Activated gamma-delta T cell treated with anti-CD3 and anti-CD28 coated beads, Interleukin-2, amount 50 U/mL, for 16 hours (primary cell): ENCODE data around the gene JAML.

Experiments
- DNase-seq: peaks from one replicate; pipeline ENCODE4 v3.0.0-alpha.2; 2020; ENCODE audit warnings: low read depth

Gene JAML

GRCh38 chr11:118215765-118216164 lies 9.0 kb downstream of the JAML start:
- DNase-seq: no peak

DNA sequence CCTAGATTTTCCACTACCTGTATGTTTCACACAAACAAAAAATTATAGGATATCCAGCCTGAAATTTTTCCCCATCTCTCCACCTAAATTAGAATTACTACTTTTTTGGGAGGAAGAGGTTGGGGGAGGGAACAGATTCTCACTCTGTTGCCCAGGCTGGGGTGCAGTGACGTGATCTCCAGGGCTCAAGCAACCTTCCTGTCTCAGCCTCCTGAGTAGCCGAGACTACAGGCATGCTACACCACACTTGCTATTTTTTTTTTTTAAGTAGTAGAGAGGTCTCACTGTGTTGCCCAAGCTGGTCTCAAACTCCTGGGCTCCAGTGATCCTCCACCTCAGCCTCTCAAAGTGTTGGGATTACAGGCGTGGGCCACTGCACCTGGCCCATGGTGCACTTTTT lies 9.5 kb downstream of the JAML start:
- no peak for DNase-seq

GRCh38 chr11:118214210-118214914 lies 10.4 kb downstream of the JAML start:
- DNase-seq: no peak

DNA sequence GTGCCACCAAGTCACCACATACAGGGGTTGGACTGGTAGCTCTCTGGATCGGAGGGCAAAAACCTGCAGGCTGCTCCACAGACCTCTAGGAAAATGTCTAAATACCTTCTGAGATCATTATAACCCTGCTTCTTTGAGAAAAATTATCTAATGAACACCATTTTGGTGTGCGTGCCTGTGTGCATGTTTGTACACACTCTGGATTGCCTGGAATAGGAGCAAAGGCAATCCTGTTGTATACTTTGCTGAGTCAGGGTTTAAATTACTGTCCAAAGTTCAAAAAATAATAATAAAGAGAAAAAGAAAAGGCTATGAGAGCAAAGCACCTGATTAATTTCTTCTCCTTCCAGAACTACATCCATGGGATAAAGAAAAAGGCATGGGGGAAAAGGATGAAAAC lies 11.0 kb downstream of the JAML start:
- no peak for DNase-seq

- no peak for DNase-seq
Measured at GRCh38 chr11:118213201-118213600, 11.6 kb downstream of the JAML start.

- no peak for DNase-seq
Measured at GRCh38 chr11:118212781-118213191, 12.0 kb downstream of the JAML start.

DNA sequence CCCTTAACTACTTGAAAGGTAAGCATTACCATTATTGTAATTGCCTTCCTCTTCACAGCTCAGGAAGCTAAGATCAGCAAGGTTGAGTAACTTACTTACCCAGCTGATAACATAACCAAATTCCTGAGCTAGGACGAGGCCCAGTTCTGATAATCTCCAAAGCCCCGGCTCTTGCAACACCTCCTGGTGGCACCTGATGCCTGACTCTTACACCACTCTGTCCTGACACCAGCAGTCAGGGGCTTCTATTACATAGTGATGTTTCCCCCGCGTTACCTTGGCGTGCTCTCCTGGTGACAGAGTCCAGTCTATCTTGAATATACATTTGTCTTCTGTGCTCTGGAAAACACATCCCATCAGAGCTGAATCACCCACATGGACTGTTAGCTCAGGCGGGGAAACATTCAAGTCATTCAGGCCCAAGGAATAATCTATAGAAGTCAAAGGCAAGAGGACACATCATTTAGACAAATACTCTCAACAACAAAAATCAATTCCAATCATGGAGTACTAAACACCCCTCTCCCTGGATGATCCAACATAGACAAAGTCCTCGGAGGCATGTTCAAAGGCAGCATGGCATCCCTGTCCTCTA lies 12.6 kb downstream of the JAML start:
- DNase-seq: no peak

GRCh38 chr11:118211006-118211405 lies 13.8 kb downstream of the JAML start:
- no peak for DNase-seq

- no peak for DNase-seq
Measured at GRCh38 chr11:118210323-118210722, 14.5 kb downstream of the JAML start.

GRCh38 chr11:118209033-118209432 lies 15.8 kb downstream of the JAML start:
- DNase-seq: no peak

DNA sequence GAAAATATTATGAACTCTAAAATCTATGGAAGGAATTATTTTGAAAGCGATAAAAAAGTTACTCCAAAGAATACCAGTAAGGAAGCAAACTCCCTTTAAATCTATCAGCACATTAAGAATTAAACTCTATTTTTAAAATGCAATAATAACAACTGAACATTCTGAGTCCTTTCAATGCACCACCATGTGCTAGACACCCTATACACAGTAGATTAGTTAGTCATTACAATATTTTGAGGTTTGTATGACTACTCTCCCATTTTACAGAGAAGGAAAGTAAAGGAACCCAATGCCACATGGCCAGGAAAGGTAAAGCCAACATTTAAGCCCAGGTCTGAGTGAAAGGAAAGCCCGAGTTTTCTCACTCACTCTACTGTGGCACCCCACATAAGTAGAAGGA lies 17.7 kb downstream of the JAML start:
- DNase-seq: no peak

- DNase-seq: no peak
Measured at GRCh38 chr11:118206391-118207031, 18.3 kb downstream of the JAML start.

GRCh38 chr11:118205606-118206378 lies 19.0 kb downstream of the JAML start:
- DNase-seq: no peak

GRCh38 chr11:118202599-118203422 lies 22.0 kb downstream of the JAML start:
- peak; percentile 45 for DNase-seq

DNA sequence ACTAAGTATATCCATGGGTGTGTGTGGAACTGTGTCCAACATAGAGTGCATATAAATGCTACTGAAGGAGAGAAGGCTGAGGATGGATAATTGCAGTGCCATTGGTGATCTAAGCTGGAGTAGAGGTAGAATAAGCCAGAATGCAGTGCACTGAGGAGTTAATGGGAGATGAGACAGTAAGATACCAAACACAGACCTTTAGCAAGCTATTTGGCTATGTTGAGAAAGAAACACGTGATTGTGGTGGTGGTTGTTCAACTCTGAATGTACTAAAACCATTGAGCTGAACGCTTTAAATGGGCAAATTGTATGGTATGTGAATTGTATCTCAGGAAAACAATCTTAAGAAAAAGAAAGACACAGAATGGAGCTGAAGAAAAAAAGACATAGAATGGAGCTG lies 22.8 kb downstream of the JAML start:
- no peak for DNase-seq

- peak; percentile 31 for DNase-seq
Measured at GRCh38 chr11:118200901-118201680, 23.7 kb downstream of the JAML start.

- no peak for DNase-seq
Measured at GRCh38 chr11:118200497-118200896, 24.3 kb downstream of the JAML start.

DNA sequence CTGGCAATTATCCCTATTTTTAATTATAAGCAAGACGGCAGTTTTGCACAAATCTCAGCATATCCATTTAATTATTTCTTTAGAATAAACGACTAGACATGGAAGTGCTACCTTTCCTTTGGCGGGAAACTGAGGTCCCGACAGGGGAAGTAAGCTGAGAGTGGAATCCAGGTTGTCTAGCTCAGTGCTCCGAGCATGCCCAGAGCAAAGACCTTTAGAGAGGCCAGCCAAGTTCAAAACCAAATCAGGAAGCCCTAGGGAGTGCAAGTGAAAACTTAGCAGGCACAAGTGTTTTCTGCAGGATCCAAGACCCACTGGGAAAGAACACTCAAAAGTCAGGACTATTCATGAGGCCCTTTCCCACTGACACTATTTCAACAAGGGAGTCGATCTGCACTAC lies 25.7 kb downstream of the JAML start:
- no peak for DNase-seq

DNA sequence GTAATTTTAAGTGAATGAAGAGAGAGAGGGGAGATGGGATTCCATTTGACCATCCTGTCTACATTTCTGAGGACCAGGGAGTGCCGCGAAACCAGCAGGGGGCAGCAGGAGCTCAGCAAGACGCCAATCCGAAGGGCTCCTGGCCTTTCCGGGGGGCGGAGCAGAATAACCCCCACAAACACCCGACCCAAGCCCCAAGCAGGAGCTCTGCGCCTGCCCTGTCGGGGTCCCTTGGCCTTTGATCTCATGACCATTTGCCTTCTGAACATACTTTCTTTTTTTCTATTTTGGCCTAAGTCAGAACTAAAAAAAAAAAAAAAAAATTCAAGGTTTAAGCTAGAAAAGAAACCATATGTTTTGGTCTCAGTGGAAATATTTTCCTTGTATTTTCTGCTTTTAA lies 26.4 kb downstream of the JAML start:
- peak; percentile 74 for DNase-seq

DNA sequence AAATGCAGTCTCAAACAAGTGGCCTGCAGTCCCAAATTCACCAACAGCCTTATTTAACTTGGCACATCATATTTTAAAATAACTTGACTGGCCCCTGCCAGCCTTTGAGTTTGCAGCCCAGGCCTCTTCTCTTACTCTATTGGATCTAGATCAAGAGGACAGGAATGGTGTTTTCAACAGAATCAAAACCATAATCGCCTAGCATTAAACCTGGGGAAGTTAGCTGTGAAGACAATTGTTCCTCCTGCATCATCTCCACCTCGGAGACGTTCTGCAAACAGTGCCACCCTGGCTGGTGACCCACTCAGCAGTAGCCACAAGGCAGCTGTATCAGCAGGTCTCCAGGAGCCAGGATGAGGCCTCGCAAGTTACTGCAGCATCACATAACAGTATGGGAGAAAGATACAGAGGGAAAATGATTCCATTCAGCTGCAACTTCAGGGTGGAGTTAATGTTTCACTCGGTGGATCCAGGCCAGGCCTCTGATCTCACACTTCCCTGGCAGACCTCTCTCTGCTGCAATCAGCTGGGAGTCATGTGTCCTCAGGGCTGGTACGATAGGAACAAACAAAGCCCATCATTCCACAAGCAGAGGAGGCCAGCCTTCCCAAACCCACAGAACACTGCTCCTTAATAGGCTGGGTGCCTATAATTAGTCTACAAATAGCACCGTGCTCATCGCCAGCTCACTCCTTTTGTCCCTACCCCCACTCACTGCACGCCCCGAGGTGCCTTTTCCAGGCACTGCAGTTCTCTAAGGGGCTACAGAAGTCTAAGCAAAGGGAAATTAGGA lies 29.8 kb downstream of the JAML start:
- DNase-seq: no peak
